Neutrophil (primary cell): ENCODE data around the gene RAB27A.

ENCODE experiments used
- H3K27ac ChIP-seq: fragments of 200-600 bp; sonication (generic); 2 replicates; pipeline ENCODE4 v1.5.1; 2016; ENCODE audit warnings: mild to moderate bottlenecking, moderate library complexity
- H3K27me3 ChIP-seq: fragments of 200-600 bp; sonication (generic); 2 replicates; pipeline ENCODE4 v1.6.0; 2016; ENCODE audit warnings: mild to moderate bottlenecking
- H3K36me3 ChIP-seq: fragments of 200-600 bp; sonication (generic); 2 replicates; pipeline ENCODE4 v1.5.1; 2017
- H3K4me1 ChIP-seq, 2 experiments: fragments of 200-600 bp in 1 of 2; sonication (generic) in 1 of 2; 1 replicate in 1 of 2; 2 replicates in 1 of 2; pipeline versions ENCODE4 v1.5.1 to v1.6.1; 2013 to 2016; ENCODE audit warnings: low read depth in 1 of 2, low read length in 1 of 2, mild to moderate bottlenecking in 1 of 2, moderate library complexity in 1 of 2; ENCODE audit not compliant: control insufficient read depth in 1 of 2, insufficient read depth in 1 of 2
- H3K4me3 ChIP-seq, 2 experiments: fragments of 200-600 bp in 1 of 2; sonication (generic) in 1 of 2; 1 replicate in 1 of 2; 2 replicates in 1 of 2; pipeline ENCODE4 v1.5.1; 2013 to 2016; ENCODE audit warnings: low read depth in 1 of 2, low read length in 1 of 2, mild to moderate bottlenecking in 1 of 2, moderate library complexity in 1 of 2
- H3K9me3 ChIP-seq: fragments of 200-600 bp; sonication (generic); 2 replicates; pipeline ENCODE4 v1.5.1; 2016
- CTCF ChIP-seq: fragments of 200-600 bp; sonication (generic); IDR thresholded peaks from 2 replicates; pipeline ENCODE4 v1.5.1; 2016; ENCODE audit warnings: antibody characterized with exemption

The RAB27A gene

GRCh38 chr15:55235546-55236036 is 54.0 kb downstream of the RAB27A start:
- Histone ChIP-seq H3K4me1 (peaks cover 38 to 74% of the 10 kb centered on the region in 2 experiments), H3K4me3 (no peak overlapping the region), H3K27me3 (no peaks in the 10 kb centered on the region), H3K9me3 (no peaks in the 10 kb centered on the region), H3K36me3 (peaks cover 33% of the 10 kb centered on the region), H3K27ac (peak overlapping the region; percentile 57)
- no peak for TF ChIP-seq CTCF

- Histone ChIP-seq H3K36me3 (peaks cover 34% of the 10 kb centered on the region), H3K27me3 (no peaks in the 10 kb centered on the region), H3K4me1 (peaks cover 37 to 74% of the 10 kb centered on the region in 2 experiments), H3K9me3 (no peaks in the 10 kb centered on the region), H3K4me3 (no peak overlapping the region), H3K27ac (peak overlapping the region; percentile 63)
- no peak for TF ChIP-seq CTCF
These were observed 54.9 kb downstream of the RAB27A start for GRCh38 chr15:55234800-55235104.

- Histone ChIP-seq H3K9me3 (no peaks in the 10 kb centered on the region), H3K27me3 (no peaks in the 10 kb centered on the region), H3K36me3 (peaks cover 39% of the 10 kb centered on the region), H3K27ac (peak overlapping the region; percentile 63), H3K4me3 (no peak overlapping the region), H3K4me1 (peaks cover 37 to 74% of the 10 kb centered on the region in 2 experiments)
- no peak for TF ChIP-seq CTCF
These were observed 55.4 kb downstream of the RAB27A start for GRCh38 chr15:55234104-55234799.

GRCh38 chr15:55231455-55231854 is 58.2 kb downstream of the RAB27A start:
- peaks cover 52% of the 10 kb centered on the region for H3K36me3 ChIP-seq
- peaks cover 39 to 67% of the 10 kb centered on the region in 2 experiments for H3K4me1 ChIP-seq
- no peak overlapping the region for H3K4me3 ChIP-seq
- peak overlapping the region; percentile 74 for H3K27ac ChIP-seq
- no peaks in the 10 kb centered on the region for H3K27me3 ChIP-seq
- no peaks in the 10 kb centered on the region for H3K9me3 ChIP-seq
- no peak for TF ChIP-seq CTCF

- no peak for TF ChIP-seq CTCF
- H3K9me3 ChIP-seq = no peaks in the 10 kb centered on the region
- peaks cover 44 to 72% of the 10 kb centered on the region in 2 experiments for H3K4me1 ChIP-seq
- peaks cover 57% of the 10 kb centered on the region for H3K36me3 ChIP-seq
- no peaks in the 10 kb centered on the region for H3K27me3 ChIP-seq
- H3K27ac ChIP-seq = peak overlapping the region; percentile 74
- no peak overlapping the region for H3K4me3 ChIP-seq
These were observed 58.7 kb downstream of the RAB27A start for GRCh38 chr15:55230953-55231352.
